ENCODE measurements around the gene CAMK2D. TPM values are rescaled to one million over a fixed set of nuclear protein-coding genes. Genes with fewer than 3 reads are reported as not detected.

The CAMK2D gene
- total RNA-seq, 1 experiment from 2014 or later, result 9.0 TPM

DNA sequence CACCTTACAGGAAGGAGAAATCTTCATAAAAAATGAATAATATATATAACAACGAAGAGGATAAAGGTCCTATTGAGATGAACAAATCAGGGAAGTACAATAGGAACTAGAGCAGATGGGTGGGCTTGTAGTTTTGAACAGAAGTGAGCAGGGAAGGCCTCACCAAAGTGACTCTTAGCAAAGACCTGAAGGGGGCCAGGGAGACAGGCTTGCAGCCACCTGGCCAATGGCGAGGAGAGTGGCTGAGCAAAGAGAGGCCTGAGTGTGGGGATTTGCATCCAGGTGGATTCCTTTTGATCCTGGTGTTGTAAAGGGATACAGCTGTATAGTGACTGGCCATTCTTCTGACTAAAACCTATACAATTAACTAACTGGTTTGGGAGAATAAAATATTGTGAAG, 354.1 kb downstream of the CAMK2D start:
- Histone ChIP-seq H3K9me3 (ENCODE audit: control insufficient read depth, low read depth, low read length) (no peaks in the 10 kb centered on the region), H3K56ac (ENCODE audit: insufficient read length, low read depth, low read length) (no peak overlapping the region), H3K9ac (ENCODE audit: extremely low read depth, insufficient read length, low read length) (no peak overlapping the region), H3K4ac (ENCODE audit: low read depth, low read length) (no peak overlapping the region), H4K8ac (replicated peaks; ENCODE audit: insufficient read length, low read depth, low read length) (no peak overlapping the region), H2BK120ac (ENCODE audit: low read depth, low read length, poor library complexity, severe bottlenecking) (no peak overlapping the region), H3K79me1 (ENCODE audit: insufficient read depth, low read depth, low read length, poor library complexity, severe bottlenecking) (no peaks in the 10 kb centered on the region), H3K14ac (ENCODE audit: insufficient read depth, low read length) (no peak overlapping the region), H4K20me1 (ENCODE audit: control insufficient read depth, insufficient read depth, insufficient read length) (no peaks in the 10 kb centered on the region), H3K23me2 (ENCODE audit: insufficient read length, low read depth, low read length, poor library complexity, severe bottlenecking) (no peaks in the 10 kb centered on the region), H2BK12ac (ENCODE audit: insufficient read length, low read depth, low read length) (no peak overlapping the region), H2BK5ac (ENCODE audit: insufficient read length, low read length) (no peak overlapping the region), H3K79me2 (ENCODE audit: insufficient read depth, low read length) (no peaks in the 10 kb centered on the region), H4K91ac (ENCODE audit: insufficient read length, low read depth, low read length) (no peak overlapping the region), H4K5ac (ENCODE audit: insufficient read length, low read depth, low read length) (no peak overlapping the region), H3K23ac (ENCODE audit: insufficient read length, low read depth, low read length) (no peak overlapping the region), H2AK5ac (ENCODE audit: insufficient read length, low read length) (no peak overlapping the region), H3K27me3 (ENCODE audit: insufficient read depth, low read length) (no peaks in the 10 kb centered on the region), H3K4me2 (ENCODE audit: insufficient read depth, insufficient read length, low read length) (no peak overlapping the region), H2BK20ac (ENCODE audit: low read depth, low read length, poor library complexity, severe bottlenecking) (no peak overlapping the region), H3K27ac (ENCODE audit: insufficient read length, low read depth, low read length) (no peak overlapping the region), H2BK15ac (ENCODE audit: low read depth, low read length) (no peak overlapping the region), H3K18ac (ENCODE audit: insufficient read length, low read depth, low read length) (no peak overlapping the region), H3T11ph (ENCODE audit: low read length) (no peak overlapping the region), H3K4me1 (ENCODE audit: insufficient read depth, low read length) (no peaks in the 10 kb centered on the region), H2AFZ (ENCODE audit: low read length) (no peak overlapping the region)
- TF ChIP-seq, protein P1, sequence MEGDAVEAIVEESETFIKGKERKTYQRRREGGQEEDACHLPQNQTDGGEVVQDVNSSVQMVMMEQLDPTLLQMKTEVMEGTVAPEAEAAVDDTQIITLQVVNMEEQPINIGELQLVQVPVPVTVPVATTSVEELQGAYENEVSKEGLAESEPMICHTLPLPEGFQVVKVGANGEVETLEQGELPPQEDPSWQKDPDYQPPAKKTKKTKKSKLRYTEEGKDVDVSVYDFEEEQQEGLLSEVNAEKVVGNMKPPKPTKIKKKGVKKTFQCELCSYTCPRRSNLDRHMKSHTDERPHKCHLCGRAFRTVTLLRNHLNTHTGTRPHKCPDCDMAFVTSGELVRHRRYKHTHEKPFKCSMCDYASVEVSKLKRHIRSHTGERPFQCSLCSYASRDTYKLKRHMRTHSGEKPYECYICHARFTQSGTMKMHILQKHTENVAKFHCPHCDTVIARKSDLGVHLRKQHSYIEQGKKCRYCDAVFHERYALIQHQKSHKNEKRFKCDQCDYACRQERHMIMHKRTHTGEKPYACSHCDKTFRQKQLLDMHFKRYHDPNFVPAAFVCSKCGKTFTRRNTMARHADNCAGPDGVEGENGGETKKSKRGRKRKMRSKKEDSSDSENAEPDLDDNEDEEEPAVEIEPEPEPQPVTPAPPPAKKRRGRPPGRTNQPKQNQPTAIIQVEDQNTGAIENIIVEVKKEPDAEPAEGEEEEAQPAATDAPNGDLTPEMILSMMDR (conservative IDR thresholded peaks at IDR 0.05), result peak; percentile 45
- DNase-seq, result peak; percentile 67
- no peaks in the 10 kb centered on the region for H3K36me3 Mint-ChIP-seq (ENCODE audit: insufficient read depth in 1 of 3, low read depth in 3 of 3)
- H3K4me1 Mint-ChIP-seq, result peaks cover 12 to 13% of the 10 kb centered on the region in 2 experiments
- no peak overlapping the region for H3K4me3 Mint-ChIP-seq
- peak overlapping the region in 2 of 3 experiments; percentile 16 to 52; a peak in 2 of 7 replicates for H3K27ac Mint-ChIP-seq
- H3K27me3 Mint-ChIP-seq (ENCODE audit: low read depth), result no peaks in the 10 kb centered on the region
- WGBS (ENCODE audit: extremely low coverage, insufficient read length, low lambda C conversion rate), result no CpG with 5 or more reads among the region's 2 CpGs
- H3K9me3 Mint-ChIP-seq, result no peaks in the 10 kb centered on the region; a peak in 1 of 5 replicates
